ENCODE measurements around the gene IQCB1. TPM values are rescaled to one million over a fixed set of nuclear protein-coding genes. Genes with fewer than 3 reads are reported as not detected.

Gene IQCB1
- total and polyA plus RNA-seq, 2 of the 8 experiments (the other 6 are each of a cell fraction or from before 2014, with no cell fraction given) = 21.7 to 31.2 TPM

DNA sequence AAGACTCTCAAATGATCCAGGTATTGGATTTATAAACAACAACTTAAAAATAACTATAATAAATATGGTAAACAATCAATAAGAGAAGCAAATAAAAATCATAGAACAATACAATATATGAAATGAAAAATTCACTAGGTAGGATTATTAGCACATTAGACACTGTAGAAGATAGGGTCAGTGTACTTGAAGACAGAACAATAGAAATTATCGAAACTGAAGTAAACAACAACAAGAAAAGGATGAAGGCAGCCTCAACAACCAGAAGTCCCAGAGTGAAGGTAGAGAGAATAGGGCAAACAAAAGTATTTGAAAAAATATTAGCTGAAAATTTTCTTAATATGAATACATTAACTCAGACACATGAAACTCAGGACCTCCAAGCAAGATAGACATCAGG lies 11.9 kb downstream of the IQCB1 start:
- Histone ChIP-seq H3K14ac (ENCODE audit: insufficient read length) (no peak overlapping the region), H3K4me2 (ENCODE audit: insufficient read depth in 1 of 2, low read depth in 2 of 2, low read length in 2 of 2) (no peak overlapping the region), H4K8ac (ENCODE audit: extremely low read depth, insufficient read depth, low read length) (no peak overlapping the region), H3K36me3 (ENCODE audit: control insufficient read depth in 2 of 4, insufficient read depth in 4 of 4, low read length in 3 of 4) (peaks cover 3 to 58% (median 28%) of the 10 kb centered on the region in 4 experiments; a peak in 6 of 8 replicates), H2BK12ac (ENCODE audit: low read depth, low read length) (no peak overlapping the region), H3K56ac (replicated peaks; ENCODE audit: insufficient read length, low read depth, low read length) (no peak overlapping the region), H3K4me1 (replicated peaks in 1 of 4; ENCODE audit: control insufficient read depth in 3 of 4, insufficient read depth in 4 of 4, low read length in 3 of 4) (no peaks in the 10 kb centered on the region), H4K91ac (replicated peaks; ENCODE audit: insufficient read length, low read length) (no peak overlapping the region), H2BK20ac (ENCODE audit: low read length) (no peak overlapping the region), H2AK5ac (ENCODE audit: low read depth, low read length) (no peak overlapping the region), H2BK5ac (ENCODE audit: low read depth, low read length) (no peak overlapping the region), H3K23ac (ENCODE audit: insufficient read length) (no peak overlapping the region), H3K9me3 (ENCODE audit: insufficient read depth in 2 of 2, low read depth in 1 of 2, low read length in 1 of 2) (0 out of 4 replicates have a peak, but pooled peaks cover 0 to 4% of the 10 kb centered on the region in 2 experiments), H3K79me1 (ENCODE audit: low read depth, low read length) (no peaks in the 10 kb centered on the region), H3K27ac (ENCODE audit: low read depth, low read length) (no peak overlapping the region), H3K18ac (ENCODE audit: extremely low read depth, low read length) (no peak overlapping the region), H2BK120ac (replicated peaks; ENCODE audit: low read depth, low read length) (no peak overlapping the region), H3K23me2 (ENCODE audit: low read depth, low read length) (no peaks in the 10 kb centered on the region), H3K4ac (replicated peaks; ENCODE audit: insufficient read length, low read depth, low read length) (no peak overlapping the region), H4K20me1 (replicated peaks in 1 of 2; ENCODE audit: control insufficient read depth in 1 of 2, insufficient read depth in 2 of 2, low read length in 2 of 2) (peaks cover 0 to 2% of the 10 kb centered on the region in 2 experiments), H3K9ac (replicated peaks in 1 of 4; ENCODE audit: extremely low read depth in 1 of 4, low read depth in 3 of 4, low read length in 3 of 4) (no peak overlapping the region), H2BK15ac (ENCODE audit: low read length) (no peak overlapping the region), H3K79me2 (ENCODE audit: control insufficient read depth in 1 of 2, insufficient read depth in 2 of 2, low read length in 2 of 2) (peaks cover 0 to 6% of the 10 kb centered on the region in 2 experiments; a peak in 1 of 4 replicates), H3K4me3 (ENCODE audit: extremely low read depth in 1 of 4, insufficient read depth in 2 of 4, low read depth in 3 of 4, low read length in 4 of 4) (no peak overlapping the region), H3K27me3 (replicated peaks in 1 of 4; ENCODE audit: control insufficient read depth in 3 of 4, extremely low read depth in 1 of 4, insufficient read depth in 3 of 4, low read length in 3 of 4) (no peaks in the 10 kb centered on the region), H4K5ac (ENCODE audit: insufficient read length, low read depth, low read length) (no peak overlapping the region), H2AFZ (ENCODE audit: low read length) (no peak overlapping the region)
- TF ChIP-seq ATF3 (IDR thresholded peaks at IDR 0.05; ENCODE audit: insufficient read depth, low read depth, low read length) (no peak), EP300 (IDR thresholded peaks at IDR 0.05; ENCODE audit: borderline replicate concordance in 1 of 2, low read depth in 2 of 2, low read length in 2 of 2) (no peak), SIRT6 (IDR thresholded peaks at IDR 0.05; ENCODE audit: low read length) (no peak), POU5F1 (IDR thresholded peaks at IDR 0.05; ENCODE audit: low read depth, low read length) (no peak)
- TF ChIP-seq, protein P1, sequence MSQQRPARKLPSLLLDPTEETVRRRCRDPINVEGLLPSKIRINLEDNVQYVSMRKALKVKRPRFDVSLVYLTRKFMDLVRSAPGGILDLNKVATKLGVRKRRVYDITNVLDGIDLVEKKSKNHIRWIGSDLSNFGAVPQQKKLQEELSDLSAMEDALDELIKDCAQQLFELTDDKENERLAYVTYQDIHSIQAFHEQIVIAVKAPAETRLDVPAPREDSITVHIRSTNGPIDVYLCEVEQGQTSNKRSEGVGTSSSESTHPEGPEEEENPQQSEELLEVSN (IDR thresholded peaks at IDR 0.05) = no peak
- POLR2A ChIA-PET (ENCODE audit: partially characterized antibody) = no interaction called here
- FAIRE-seq = no peak
- WGBS, 2 experiments (ENCODE audit: extremely low coverage in 1 of 2, insufficient coverage in 1 of 2, insufficient read length in 1 of 2, insufficient replicate concordance in 2 of 2, low coverage in 1 of 2, low lambda C conversion rate in 2 of 2, missing lambda C conversion rate in 1 of 2) = 78% methylated on average over 1 of the region's 1 CpG; no CpG with 5 or more reads in 1 of the 2 experiments
- no peak for DNase-seq (ENCODE audit: low read depth in 1 of 2, low spot score in 2 of 2)
- CTCF ChIA-PET (ENCODE audit: partially characterized antibody) = no interaction called here
